Ascending aorta (tissue), 2 donors: ENCODE data around the gene FKBP11. TPM values are rescaled to one million over a fixed set of nuclear protein-coding genes. Genes with fewer than 3 reads are reported as not detected.

ENCODE experiments used
- DNase-seq, 2 donors: peaks; one replicate each; pipeline ENCODE4 v3.0.0-alpha.2; 2019; ENCODE audit warnings: low spot score in 2 of 2
- H3K27ac ChIP-seq, 2 donors: fragments of 200-600 bp; sonication (generic); one replicate each; pipeline ENCODE4 v1.5.1; 2016 to 2017; ENCODE audit warnings: mild to moderate bottlenecking in 1 of 2
- H3K27me3 ChIP-seq: fragments of 200-600 bp; sonication (generic); one replicate; pipeline ENCODE4 v1.5.1; 2017
- H3K36me3 ChIP-seq, 2 donors: fragments of 200-600 bp; sonication (generic); one replicate each; pipeline ENCODE4 v1.5.1; 2016
- H3K4me1 ChIP-seq, 2 donors: fragments of 200-600 bp; sonication (generic); one replicate each; pipeline ENCODE4 v1.5.1; 2016 to 2017; ENCODE audit warnings: mild to moderate bottlenecking in 1 of 2
- H3K4me3 ChIP-seq, 2 donors: fragments of 200-600 bp; sonication (generic); one replicate each; pipeline ENCODE4 v1.5.1; 2016 to 2017; ENCODE audit warnings: mild to moderate bottlenecking in 1 of 2
- H3K9me3 ChIP-seq, 2 donors: fragments of 200-600 bp; sonication (generic); one replicate each; pipeline ENCODE4 v1.5.1; 2016
- intact Hi-C: fragments of 100-400 bp; cut with DNase I; formaldehyde crosslinking; loops from one replicate; pipeline ENCODE4 v1.15.1; 2023
- total RNA-seq: library from RNA; depleted of rRNA; stranded (reverse); fragments of >200 nt; gene quantifications from one replicate; pipeline ENCODE4 v1.1.0, GENCODE V29; 2016
- TF ChIP-seq, protein P1 (sequence below), 3 experiments: fragments of 200-600 bp in 2 of 3; fragments of 450-650 bp in 1 of 3; sonication (generic) in 2 of 3; IDR thresholded peaks; one replicate each; pipeline ENCODE4 v1.5.1; 2016 to 2019; ENCODE audit warnings: antibody characterized with exemption in 3 of 3, mild to moderate bottlenecking in 1 of 3, moderate library complexity in 1 of 3

FKBP11 gene
- 38.8 TPM for total RNA-seq

DNA sequence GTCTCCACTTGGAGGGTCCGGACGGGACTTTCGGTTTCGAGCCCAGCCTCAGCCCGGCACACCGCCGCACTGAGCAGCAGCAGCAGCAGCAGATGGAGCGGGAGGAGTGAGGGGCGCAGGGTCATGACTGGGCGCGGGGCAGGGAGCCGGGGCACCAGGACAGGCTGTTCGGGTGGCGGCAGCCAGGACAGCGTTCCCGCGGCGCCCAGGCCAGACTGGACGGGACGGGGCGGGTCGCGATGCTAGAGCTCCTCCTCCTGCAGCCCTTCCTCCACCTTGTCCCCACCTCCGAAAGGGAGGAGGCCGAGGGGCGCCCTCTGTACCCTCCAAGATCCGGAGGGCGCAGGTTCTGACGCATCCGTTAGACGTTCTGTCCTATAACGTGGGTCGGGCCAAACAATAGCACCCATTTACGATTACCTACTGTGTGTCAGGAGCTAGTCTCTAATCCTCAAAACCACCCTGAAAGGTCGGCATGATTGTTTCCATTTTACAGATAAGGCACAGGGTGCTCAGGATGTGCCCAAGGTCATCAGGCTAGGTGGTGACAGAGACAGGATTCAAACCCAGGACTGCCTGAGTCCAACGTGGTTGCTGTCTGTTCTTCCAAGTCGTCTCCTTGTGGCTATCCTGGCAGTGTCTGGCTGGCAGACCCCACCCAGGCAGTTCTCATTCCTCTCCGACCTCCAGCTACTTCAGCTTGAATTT, at the start of gene FKBP11:
TSS of gene FKBP11 (minus strand) at position 189 of the 708 bp plus-strand sequence. CDS start at position 125, 64 bp downstream.
- TF ChIP-seq, protein P1, sequence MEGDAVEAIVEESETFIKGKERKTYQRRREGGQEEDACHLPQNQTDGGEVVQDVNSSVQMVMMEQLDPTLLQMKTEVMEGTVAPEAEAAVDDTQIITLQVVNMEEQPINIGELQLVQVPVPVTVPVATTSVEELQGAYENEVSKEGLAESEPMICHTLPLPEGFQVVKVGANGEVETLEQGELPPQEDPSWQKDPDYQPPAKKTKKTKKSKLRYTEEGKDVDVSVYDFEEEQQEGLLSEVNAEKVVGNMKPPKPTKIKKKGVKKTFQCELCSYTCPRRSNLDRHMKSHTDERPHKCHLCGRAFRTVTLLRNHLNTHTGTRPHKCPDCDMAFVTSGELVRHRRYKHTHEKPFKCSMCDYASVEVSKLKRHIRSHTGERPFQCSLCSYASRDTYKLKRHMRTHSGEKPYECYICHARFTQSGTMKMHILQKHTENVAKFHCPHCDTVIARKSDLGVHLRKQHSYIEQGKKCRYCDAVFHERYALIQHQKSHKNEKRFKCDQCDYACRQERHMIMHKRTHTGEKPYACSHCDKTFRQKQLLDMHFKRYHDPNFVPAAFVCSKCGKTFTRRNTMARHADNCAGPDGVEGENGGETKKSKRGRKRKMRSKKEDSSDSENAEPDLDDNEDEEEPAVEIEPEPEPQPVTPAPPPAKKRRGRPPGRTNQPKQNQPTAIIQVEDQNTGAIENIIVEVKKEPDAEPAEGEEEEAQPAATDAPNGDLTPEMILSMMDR (IDR thresholded peaks at IDR 0.05), result no peak
- peak within 1 kb of the TSS; percentile 56 to 64 for H3K27ac ChIP-seq
- peak in 1 of 2 donors; percentile 78 for DNase-seq
- H3K9me3 ChIP-seq, result no peaks in the 10 kb centered on the region
- peaks cover 6 to 11% of the 10 kb centered on the region in 2 donors for H3K36me3 ChIP-seq
- H3K27me3 ChIP-seq, result no peaks in the 10 kb centered on the region
- intact Hi-C loops, result no loop called here
- H3K4me3 ChIP-seq, result peak within 1 kb of the TSS; percentile 92 to 97
- no peaks in the 10 kb centered on the region for H3K4me1 ChIP-seq

GRCh38 chr12:48973941-48974673, 48.8 kb upstream of the FKBP11 start:
- intact Hi-C loops, result no loop called here
- H3K27me3 ChIP-seq, result peaks cover 10% of the 10 kb centered on the region
- no peaks in the 10 kb centered on the region for H3K36me3 ChIP-seq
- TF ChIP-seq, protein P1 (IDR thresholded peaks at IDR 0.05), result peak; percentile 43 to 68 (median 65)
- H3K4me1 ChIP-seq, result peaks cover 11 to 21% of the 10 kb centered on the region in 2 donors
- no peaks in the 10 kb centered on the region for H3K9me3 ChIP-seq
- peak in 1 of 2 donors; percentile 82 for DNase-seq
- no peak overlapping the region for H3K4me3 ChIP-seq
- no peak overlapping the region for H3K27ac ChIP-seq

DNA sequence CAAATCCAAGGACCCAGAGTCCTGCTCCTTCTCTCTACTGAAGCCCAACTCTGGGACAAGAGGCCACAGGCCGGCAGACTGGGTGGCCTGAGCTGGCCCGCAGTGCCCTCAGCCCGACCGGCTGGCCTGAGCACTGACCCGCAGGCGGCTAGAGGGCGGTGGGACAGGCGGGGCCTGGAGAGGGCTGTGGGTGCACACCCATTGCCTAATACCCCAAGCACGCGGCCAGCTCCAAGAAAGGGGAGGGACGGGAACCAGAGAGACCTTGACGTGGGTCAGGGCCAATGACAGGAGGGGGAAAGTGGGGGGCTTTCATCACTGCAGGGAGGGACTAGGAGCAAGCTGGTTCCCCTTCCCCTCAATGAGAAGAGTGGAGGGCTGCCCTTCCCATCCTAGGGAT, 48.2 kb upstream of the FKBP11 start:
- Histone ChIP-seq H3K9me3 (no peaks in the 10 kb centered on the region), H3K4me1 (peaks cover 5 to 15% of the 10 kb centered on the region in 2 donors), H3K27me3 (peaks cover 10% of the 10 kb centered on the region), H3K27ac (no peak overlapping the region), H3K4me3 (no peak overlapping the region), H3K36me3 (no peaks in the 10 kb centered on the region)
- TF ChIP-seq, protein P1 (IDR thresholded peaks at IDR 0.05), result no peak
- no peak for DNase-seq
- intact Hi-C loops, result no loop called here

GRCh38 chr12:48972952-48973483, 47.7 kb upstream of the FKBP11 start:
- TF ChIP-seq, protein P1 (IDR thresholded peaks at IDR 0.05), result no peak
- DNase-seq, result no peak
- intact Hi-C loops, result no loop called here
- no peaks in the 10 kb centered on the region for H3K36me3 ChIP-seq
- H3K4me1 ChIP-seq, result peaks cover under 1 to 10% of the 10 kb centered on the region in 2 donors
- H3K9me3 ChIP-seq, result no peaks in the 10 kb centered on the region
- H3K27me3 ChIP-seq, result peaks cover 7% of the 10 kb centered on the region
- no peak overlapping the region for H3K27ac ChIP-seq
- H3K4me3 ChIP-seq, result no peak overlapping the region

- peaks cover 6% of the 10 kb centered on the region for H3K27me3 ChIP-seq
- DNase-seq, result no peak
- H3K4me3 ChIP-seq, result no peak overlapping the region
Measured at GRCh38 chr12:48972213-48972951, 47.1 kb upstream of the FKBP11 start.

More at GRCh38 chr12:48972213-48972951, 47.1 kb upstream of the FKBP11 start:
- no peaks in the 10 kb centered on the region for H3K9me3 ChIP-seq
- TF ChIP-seq, protein P1 (IDR thresholded peaks at IDR 0.05), result no peak
- intact Hi-C loops, result no loop called here
- peaks cover 0 to 8% of the 10 kb centered on the region in 2 donors for H3K4me1 ChIP-seq
- H3K27ac ChIP-seq, result no peak overlapping the region
- H3K36me3 ChIP-seq, result no peaks in the 10 kb centered on the region
